ENCODE results near the gene DNAI1.

DNA sequence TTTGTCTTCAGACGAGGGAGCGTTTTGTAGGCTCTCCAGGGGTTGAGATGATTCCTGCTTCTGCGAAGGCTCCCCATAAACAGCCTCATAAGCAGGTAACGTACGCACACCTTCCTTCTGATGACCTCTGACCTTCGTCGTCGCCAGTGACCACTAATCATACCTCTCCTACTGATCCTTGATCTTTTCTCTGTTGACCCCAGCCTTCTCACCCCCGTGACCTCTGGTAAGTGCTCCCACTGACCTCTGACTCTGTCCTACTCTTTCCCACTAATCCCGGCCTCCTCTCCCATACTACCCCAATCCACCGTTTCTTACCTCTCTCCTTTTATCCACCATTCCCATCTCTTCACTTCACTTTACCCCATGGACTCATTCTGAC lies 345 bp downstream of the DNAI1 start:
- TF ChIP-seq, protein P1, sequence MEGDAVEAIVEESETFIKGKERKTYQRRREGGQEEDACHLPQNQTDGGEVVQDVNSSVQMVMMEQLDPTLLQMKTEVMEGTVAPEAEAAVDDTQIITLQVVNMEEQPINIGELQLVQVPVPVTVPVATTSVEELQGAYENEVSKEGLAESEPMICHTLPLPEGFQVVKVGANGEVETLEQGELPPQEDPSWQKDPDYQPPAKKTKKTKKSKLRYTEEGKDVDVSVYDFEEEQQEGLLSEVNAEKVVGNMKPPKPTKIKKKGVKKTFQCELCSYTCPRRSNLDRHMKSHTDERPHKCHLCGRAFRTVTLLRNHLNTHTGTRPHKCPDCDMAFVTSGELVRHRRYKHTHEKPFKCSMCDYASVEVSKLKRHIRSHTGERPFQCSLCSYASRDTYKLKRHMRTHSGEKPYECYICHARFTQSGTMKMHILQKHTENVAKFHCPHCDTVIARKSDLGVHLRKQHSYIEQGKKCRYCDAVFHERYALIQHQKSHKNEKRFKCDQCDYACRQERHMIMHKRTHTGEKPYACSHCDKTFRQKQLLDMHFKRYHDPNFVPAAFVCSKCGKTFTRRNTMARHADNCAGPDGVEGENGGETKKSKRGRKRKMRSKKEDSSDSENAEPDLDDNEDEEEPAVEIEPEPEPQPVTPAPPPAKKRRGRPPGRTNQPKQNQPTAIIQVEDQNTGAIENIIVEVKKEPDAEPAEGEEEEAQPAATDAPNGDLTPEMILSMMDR (conservative IDR thresholded peaks at IDR 0.05; ENCODE audit: low read depth, low read length), result no peak
- TF ChIP-seq RCOR1 (IDR thresholded peaks at IDR 0.05; ENCODE audit: insufficient replicate concordance, low read length), result no peak
- TF ChIP-seq USF2 (IDR thresholded peaks at IDR 0.05; ENCODE audit: low read depth, low read length), result no peak
- TF ChIP-seq RAD21 (IDR thresholded peaks at IDR 0.05; ENCODE audit: low read length), result no peak
- TF ChIP-seq, protein P2, sequence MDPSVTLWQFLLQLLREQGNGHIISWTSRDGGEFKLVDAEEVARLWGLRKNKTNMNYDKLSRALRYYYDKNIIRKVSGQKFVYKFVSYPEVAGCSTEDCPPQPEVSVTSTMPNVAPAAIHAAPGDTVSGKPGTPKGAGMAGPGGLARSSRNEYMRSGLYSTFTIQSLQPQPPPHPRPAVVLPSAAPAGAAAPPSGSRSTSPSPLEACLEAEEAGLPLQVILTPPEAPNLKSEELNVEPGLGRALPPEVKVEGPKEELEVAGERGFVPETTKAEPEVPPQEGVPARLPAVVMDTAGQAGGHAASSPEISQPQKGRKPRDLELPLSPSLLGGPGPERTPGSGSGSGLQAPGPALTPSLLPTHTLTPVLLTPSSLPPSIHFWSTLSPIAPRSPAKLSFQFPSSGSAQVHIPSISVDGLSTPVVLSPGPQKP (IDR thresholded peaks at IDR 0.05; ENCODE audit: borderline replicate concordance, low read depth, low read length), result no peak
- TF ChIP-seq BHLHE40 (IDR thresholded peaks at IDR 0.05; ENCODE audit: low read depth, low read length), result no peak
- no peak for TF ChIP-seq CHD1 (IDR thresholded peaks at IDR 0.05; ENCODE audit: low read depth, low read length)
- no peak for TF ChIP-seq MAFK (IDR thresholded peaks at IDR 0.05; ENCODE audit: low read depth, low read length)
- TF ChIP-seq POLR2A (IDR thresholded peaks at IDR 0.05; ENCODE audit: low read depth, low read length), result no peak
- TF ChIP-seq FOS (IDR thresholded peaks at IDR 0.05; ENCODE audit: low read depth, low read length), result no peak
- TF ChIP-seq MAZ (IDR thresholded peaks at IDR 0.05; ENCODE audit: borderline replicate concordance, low read depth, low read length), result no peak
- no peak for TF ChIP-seq MXI1 (IDR thresholded peaks at IDR 0.05; ENCODE audit: borderline replicate concordance, low read depth, low read length)

All from IMR-90 (cell line).